ENCODE data around the gene FTO.

The FTO gene

GRCh38 chr16:54173490-54173889, 469.5 kb downstream of the FTO start:
- H3K27ac ChIP-seq = no peak overlapping the region
- TF ChIP-seq CTCF (conservative IDR thresholded peaks at IDR 0.05) (no peak), ZFX (IDR thresholded peaks at IDR 0.05) (no peak)

DNA sequence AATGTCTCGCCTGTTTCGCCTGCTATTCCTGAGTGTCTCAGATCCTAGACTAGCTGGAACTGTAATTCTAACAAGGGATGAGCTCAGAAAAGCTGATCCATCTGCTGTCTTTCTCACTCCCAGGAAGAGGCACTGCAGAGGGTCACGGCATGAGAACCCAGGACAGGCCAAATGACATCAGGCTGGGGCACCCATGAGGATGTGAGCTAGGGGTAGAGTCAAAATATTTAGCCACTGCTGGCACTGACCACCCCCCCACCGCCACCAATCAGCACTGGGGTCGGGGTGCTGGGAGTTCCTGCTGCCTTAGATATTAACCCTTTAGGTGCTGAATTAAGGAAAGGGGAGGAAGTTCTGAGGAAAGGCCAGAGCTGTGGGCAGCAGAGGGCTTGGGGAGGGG, 470.2 kb downstream of the FTO start:
- TF ChIP-seq ZFX (IDR thresholded peaks at IDR 0.05) (no peak), CTCF (conservative IDR thresholded peaks at IDR 0.05) (no peak)

DNA sequence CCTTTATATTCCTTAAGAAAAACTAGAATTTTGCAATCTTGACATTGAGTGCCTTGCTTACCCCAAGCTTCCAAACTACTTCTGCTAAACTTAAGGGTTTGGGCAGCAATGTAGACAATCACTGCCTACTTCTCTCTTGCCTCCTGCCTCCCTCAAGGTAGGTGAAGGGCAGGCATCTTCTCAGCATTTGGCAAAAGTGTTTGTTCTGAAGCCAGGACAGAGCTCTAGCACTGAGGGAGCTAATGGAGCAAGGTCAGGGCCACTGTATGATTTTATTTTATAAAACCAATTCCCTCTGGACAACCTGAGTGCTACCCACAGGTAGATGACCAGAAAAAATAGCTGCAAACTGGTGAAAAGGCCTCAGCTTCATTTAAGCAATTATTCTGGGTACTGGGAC, 470.8 kb downstream of the FTO start:
- TF ChIP-seq ZFX (IDR thresholded peaks at IDR 0.05) (no peak), CTCF (conservative IDR thresholded peaks at IDR 0.05) (no peak)
- H3K27ac ChIP-seq = no peak overlapping the region

More for the DNA sequence above, 470.2 kb downstream of the FTO start:
- no peak overlapping the region for H3K27ac ChIP-seq

DNA sequence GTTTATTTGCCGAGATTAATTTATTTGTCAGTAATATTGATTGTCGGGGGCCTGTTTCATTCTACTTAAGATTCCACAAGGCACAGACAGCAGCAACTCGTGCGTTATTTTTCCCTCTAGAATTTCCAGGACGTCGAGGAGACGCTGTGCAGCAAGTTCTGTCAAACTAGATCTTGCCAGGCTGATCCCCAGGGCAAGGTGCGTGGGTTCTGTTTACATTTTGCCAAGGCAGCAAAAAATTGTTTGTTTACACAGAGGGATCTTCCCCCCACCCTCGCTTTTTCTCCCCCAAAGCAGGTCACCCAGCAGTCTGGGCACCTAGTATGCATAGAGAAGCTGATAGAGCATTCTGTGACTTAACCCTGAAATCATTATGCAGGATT, 471.2 kb downstream of the FTO start:
- H3K27ac ChIP-seq = no peak overlapping the region
- no peak for TF ChIP-seq ZFX (IDR thresholded peaks at IDR 0.05)
- TF ChIP-seq CTCF (conservative IDR thresholded peaks at IDR 0.05) = no peak

GRCh38 chr16:54175552-54176375, 471.8 kb downstream of the FTO start:
- TF ChIP-seq ZFX (IDR thresholded peaks at IDR 0.05) (no peak), CTCF (conservative IDR thresholded peaks at IDR 0.05) (no peak)
- H3K27ac ChIP-seq = no peak overlapping the region

DNA sequence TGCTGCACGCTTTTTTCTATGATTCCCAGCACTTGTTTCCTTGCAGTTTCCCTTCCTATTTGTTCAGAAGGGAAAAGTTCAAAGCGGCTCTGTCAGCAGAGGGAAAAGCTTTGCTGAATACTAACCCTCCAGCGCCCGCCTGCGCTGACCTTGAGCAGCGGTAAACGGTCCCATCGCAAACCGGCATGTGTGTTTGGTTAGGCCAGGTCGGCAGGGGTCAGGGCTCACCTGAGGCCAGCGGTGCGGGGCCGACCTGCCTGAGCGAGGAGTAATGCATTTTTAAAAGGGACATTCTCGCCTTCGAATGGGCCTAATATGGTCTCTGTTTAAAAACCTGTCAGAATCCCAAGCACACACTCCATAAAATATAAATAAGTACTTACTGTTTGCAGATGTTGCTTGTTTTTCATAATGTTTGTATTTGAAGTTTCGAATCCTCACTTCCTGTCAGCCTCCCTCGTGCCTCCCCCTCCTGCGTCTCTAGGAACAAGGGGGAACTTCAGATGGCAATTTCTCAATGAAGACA, 472.5 kb downstream of the FTO start:
- TF ChIP-seq ZFX (IDR thresholded peaks at IDR 0.05) = no peak
- TF ChIP-seq CTCF (conservative IDR thresholded peaks at IDR 0.05) = no peak
- no peak overlapping the region for H3K27ac ChIP-seq

GRCh38 chr16:54177052-54177861, 473.3 kb downstream of the FTO start:
- TF ChIP-seq CTCF (conservative IDR thresholded peaks at IDR 0.05) (no peak), ZFX (IDR thresholded peaks at IDR 0.05) (no peak)
- H3K27ac ChIP-seq = no peak overlapping the region
